ENCODE data around the gene ZNF90.

- no peak for TF ChIP-seq POLR2A (IDR thresholded peaks at IDR 0.05)
- TF ChIP-seq CTCF (IDR thresholded peaks at IDR 0.05) = no peak
Measured at GRCh38 chr19:20035935-20036334, 41.9 kb upstream of the ZNF90 start.

Data from adrenal gland (tissue), 5 donors.